Activated T-cell treated with anti-CD3 and anti-CD28 coated beads, Interleukin-2, amount 50 U/mL, for 48 hours (primary cell): ENCODE data around the gene NCAPG2.

ENCODE experiments used
- DNase-seq, 2 experiments: peaks; one replicate each; pipeline ENCODE4 v3.0.0-alpha.2; 2020

NCAPG2 gene

DNA sequence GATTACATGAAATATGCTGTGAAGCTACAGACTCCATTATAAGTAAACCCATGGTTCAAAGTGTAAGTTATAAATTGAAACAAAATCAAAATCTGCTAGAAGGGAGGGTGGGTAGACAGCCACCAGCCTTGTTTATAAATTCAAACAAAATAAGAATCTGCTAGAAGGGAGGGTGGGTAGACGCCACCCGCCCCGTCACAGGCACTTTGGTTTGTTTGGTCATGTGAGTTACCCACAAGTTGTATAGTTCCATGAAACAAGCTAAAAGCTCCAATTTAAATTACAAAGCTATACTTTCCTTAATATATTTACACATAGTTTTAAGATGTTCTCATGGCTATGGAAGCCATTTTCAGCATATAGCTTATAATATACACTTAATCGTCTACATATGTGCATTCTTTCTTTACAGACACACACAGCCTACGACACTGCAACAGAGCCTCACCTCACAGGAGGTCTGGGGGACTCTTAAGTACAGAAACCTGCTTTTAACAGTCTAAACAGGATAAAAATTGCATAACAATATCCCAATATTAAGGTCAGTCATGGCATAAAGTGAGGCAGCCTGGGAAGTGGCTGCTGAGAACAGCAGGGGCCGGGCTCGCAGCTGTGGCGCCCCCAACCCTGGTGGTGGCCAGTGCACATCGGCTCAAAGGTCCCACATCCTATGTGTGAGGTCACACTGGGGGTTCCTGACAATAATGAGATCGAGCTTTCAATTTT is 28.1 kb upstream of the NCAPG2 start:
- DNase-seq = no peak

GRCh38 chr7:158731761-158732160 is 27.2 kb upstream of the NCAPG2 start:
- DNase-seq = peak in 1 of 2 experiments; percentile 7

DNA sequence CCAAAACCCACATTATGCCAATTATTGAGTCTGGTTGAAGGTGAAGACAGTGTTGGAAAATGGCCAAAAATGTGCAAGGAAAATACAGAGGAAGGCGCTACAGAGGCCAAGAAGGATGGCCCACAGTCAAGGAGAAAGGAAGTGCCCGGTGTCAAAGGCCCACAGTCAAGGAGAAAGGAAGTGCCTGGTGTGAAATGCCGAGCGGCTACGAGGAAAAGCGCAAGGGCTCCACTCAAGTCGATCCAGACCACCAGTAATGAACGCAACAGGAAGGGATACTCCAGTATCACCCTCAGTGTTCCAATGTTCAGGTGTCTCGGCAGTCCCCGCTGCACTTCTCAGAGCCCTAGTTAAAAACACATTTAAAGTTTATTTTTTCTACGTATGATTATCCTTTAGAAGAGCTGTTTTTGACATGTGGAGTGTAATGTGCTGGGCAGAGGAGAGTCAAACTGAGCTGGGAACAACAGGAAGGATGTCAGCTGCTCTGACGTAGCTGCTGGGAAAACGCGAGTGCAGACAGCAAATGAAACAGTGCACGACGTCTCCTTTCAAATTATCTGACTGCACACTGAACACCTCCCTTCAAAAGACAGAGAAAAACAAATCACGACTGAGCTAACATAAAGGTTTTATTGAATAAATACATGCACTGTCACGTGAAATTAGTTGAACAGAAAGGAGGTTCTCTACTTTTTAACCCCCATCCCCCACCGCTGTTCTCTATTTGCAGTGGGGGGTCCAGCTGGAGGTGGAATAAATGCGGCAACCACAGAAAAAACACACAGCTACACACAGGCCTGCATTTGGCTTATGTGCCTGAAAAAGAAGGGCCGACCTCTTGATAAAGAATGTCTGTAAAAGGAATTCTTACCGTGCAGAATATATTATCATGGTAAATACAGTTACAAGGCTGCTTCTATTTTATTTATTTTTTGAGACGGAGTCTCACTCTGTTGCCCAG is 26.1 kb upstream of the NCAPG2 start:
- no peak for DNase-seq

DNA sequence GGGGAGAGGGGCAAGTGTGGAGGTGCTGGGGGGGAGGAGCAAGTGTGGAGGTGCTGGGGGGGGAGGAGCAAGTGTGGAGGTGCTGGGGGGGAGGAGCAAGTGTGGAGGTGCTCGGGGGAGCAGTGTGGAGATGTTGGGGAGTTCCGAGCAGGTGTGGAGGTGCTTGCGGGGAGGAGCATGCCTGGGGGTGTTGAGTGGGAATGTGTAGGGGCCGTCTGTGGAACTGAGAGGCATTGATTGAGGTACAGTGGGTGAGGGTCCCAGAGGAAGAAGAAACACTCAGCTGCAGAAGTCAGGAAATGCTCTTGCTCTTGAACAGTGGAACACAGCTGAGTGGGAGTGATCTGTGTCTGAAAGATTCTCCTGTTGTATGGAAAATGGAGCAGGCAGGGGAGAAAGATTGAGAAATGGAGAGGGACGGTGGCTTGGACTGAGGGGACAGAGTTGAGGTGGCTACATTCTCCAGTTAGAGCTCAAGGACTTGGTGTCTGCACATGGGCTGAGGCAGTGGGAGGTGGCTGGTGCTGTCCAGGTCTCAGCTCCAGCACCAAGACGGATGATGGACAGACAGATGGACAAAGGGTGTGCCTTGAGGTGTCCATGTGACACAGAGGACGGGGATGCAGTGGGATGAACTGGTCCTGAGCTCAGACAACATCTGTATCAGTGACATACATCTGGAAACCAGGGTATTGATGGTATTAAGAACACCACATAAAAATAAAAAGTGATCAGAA is 25.2 kb upstream of the NCAPG2 start:
- DNase-seq = no peak

DNA sequence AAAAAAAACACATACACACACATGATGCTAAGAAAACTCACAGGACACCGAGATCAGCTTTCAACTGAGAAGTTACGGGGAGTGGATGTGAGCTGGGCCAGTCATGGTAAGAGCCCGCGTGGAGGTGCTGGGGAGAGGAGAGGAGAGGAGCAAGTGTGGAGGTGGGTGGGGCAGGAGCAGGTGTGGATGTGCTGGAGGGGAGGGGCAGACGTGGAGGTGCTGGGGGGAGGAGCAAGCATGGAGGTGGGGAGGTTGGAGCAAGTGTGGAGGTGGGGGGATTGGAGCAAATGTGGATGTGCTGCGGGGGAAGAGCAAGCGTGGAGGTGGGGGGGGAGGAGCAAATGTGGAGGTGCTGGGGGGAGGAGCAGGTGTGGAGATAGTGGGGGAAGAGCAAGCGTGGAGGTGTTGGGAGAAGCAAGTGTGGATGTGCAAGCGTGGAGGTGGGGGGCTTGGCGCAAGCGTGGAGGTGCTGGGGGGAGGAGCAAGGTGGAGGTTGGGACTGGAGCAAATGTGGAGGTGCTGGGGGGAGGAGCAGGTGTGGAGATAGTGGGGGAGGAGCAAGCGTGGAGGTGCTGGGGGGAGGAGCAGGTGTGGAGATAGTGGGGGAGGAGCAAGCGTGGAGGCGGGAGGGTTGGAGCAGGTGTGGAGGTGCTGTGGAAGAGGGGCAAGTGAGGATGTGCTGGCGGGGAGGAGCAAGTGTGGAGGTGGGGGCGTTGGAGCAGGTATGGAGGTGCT is 24.5 kb upstream of the NCAPG2 start:
- no peak for DNase-seq

DNA sequence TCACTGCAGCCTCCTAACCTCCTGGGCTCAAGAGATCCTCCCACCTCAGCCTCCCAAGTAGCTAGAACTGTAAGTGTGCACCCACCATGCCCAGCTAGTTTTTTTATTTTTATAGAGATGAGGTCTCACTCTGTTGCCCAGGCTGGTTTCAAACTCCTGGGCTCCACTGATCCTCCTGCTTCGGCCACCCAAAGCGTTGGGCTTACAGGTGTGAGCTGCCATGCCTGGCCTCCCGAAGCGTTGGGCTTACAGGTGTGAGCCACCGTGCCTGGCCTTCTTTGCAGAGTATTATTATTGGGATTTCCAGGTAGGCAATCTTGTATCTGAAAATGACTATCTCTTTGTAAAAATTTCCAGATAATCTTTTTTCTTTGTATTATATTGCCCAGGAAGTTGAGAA is 23.1 kb upstream of the NCAPG2 start:
- DNase-seq = no peak

DNA sequence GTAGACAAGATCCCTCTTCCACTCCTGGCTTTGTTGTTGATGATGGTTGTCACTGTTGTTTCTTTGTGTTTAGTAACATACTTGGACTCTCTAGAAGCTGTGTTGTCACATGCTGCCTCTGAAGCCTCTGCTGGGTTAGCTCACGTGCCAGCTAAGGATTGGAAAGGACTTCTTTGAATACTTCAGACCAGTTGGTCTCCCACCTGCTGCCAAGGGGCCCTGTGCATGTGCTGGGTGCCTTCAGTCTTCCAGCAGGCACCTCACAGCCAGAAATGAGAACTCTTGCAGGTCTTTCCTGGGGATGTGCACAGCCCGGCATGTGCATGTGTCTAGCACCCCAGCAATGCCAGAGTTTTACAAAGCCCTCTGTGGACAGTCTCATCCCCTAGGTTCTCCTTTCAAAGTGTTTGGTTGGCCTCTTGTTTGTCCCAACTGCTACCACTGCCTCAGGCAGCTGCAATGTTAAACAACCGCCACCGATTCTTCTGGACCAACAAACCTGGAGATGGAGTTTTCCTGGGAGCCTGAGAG is 21.7 kb upstream of the NCAPG2 start:
- no peak for DNase-seq

DNA sequence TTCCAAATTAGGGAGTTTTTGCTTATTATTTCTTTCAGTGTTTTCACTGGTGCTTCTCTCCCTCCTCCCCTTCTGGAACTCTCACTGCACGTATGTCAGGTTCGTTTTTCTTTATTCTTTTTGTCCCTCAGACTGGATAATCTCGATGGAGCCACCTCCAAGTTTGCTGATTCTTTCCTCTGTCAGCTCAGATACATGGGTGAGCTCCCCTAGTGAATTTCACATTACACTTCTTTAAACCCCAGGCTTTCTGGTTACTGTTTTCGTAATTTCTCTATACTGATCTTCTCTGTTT is 20.8 kb upstream of the NCAPG2 start:
- no peak for DNase-seq

DNA sequence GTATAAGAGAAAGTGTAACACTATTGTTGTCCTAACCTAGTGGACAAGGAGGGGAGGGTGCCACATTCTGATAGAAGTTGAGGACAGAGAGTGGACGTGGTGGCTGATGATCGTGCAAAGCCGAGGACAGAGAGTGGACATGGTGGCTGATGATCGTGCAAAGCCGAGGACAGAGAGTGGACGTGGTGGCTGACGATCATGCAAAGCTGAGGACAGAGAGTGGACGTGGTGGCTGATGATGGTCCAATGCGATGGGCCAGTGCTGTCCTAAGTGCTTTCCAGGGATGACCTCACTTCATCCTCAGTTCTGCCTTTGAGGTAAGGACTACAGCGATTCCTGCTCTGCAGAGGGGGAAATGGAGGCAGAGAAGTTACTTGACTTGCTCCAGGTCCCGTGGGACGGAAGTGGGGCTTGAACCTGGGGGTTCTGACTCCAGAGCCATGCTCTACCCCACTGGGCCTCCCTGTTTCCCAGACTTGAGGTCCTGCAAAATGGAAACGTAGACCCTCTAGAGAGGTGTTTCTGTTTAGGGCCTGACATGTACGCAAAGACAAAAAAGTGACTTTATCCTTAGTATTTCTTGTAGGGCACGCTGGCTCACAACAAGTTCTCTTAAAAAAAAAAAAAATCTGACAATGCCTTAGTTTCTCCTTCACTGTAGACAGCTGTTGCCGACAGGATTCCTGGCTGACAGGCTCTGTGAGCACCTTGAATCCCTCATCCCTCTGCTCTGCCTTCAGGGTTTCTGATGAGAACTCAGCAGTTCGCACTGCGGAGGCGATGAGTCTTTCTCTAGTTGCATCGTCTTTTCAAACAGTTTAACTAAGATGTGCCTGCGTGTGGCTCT is 20.3 kb upstream of the NCAPG2 start:
- no peak for DNase-seq

- DNase-seq = no peak
Observed at GRCh38 chr7:158723714-158724385, 19.2 kb upstream of the NCAPG2 start.

GRCh38 chr7:158723266-158723665 is 18.7 kb upstream of the NCAPG2 start:
- DNase-seq = no peak

- no peak for DNase-seq
Observed at GRCh38 chr7:158722574-158723237, 18.1 kb upstream of the NCAPG2 start.

DNA sequence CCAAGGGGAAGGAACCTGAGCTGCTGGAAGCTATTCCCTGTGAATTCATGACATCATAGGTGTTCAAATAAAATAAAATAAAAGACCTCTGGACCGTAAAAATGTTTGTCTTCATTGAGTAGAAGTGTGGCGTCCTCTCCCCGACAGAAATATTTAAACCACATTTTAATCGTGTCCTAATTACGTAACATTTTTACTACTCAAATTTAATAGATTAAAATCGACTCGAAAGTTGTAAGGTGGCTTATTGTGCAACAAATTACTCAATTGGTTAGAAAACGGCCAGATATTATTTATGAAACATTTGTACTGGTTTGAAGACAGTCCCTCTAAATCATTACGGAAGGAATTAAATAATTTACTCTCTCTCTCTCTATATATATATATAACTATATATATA is 15.5 kb upstream of the NCAPG2 start:
- no peak for DNase-seq

- no peak for DNase-seq
Observed at GRCh38 chr7:158716802-158717201, 12.2 kb upstream of the NCAPG2 start.

- no peak for DNase-seq
Observed at GRCh38 chr7:158710651-158711102, 6.1 kb upstream of the NCAPG2 start.

- no peak for DNase-seq
Observed at GRCh38 chr7:158707610-158708009, 3.0 kb upstream of the NCAPG2 start.

DNA sequence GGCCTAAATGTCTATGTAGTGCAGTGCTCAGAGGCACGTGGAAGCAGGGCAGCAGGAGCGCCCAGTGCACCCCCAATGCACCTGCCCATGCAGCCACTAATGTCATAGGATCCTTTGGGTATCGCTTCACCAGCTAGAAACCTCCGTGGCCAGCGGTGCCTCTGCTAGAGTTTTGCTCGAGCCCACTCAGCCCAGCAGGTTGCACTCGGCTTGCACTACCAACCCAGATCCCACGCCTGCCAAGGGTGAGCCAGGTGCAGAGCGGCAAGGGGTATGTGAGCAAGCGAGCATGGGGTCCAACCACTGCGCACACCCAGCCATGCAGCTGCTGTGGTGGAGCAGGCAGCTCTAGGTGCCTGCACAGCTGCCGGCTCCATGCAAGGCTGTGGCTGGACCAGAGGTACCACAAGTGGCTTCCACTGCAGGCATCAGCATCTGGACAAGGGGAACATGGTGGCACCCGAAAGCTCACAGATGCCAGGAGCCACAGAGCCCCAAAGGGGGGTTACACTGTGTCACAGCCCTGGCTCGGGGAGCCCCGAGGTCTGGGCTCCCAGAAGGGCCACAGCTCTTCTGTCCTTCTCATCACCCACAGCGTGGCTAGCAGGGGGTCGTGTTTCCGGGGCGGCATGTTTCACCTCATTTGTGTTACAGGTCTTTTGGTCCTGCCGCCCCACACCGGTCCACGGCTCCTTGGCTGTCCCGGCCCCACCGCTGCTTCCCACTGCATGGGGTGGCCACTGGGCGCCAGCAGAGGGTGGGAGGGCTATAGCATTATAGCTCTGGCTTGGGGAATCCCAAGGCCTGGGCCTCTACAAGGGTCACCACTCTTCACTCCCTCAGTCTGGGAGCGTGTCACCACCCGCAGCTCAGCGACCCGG is 2.3 kb upstream of the NCAPG2 start:
- no peak for DNase-seq

DNA sequence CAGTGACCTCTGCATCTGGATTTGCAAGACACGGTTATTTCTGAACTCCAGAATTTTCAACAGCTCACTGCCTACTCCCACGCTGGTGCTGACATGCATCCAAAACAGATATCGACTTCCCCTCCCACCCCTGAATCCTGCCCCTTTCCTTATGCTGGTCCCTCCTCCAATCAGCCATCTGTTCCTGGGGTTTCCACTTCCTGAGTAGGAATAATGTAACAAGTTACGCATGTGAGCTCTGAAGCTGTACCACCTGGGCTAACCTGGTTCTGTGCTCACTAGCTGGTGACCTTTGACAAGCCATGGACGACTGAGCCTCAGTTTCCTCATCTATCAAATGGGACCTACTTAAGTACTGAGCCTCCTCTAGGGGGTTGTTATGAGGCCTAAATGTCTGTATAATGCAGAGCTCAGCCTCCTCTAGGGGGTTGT is 1.7 kb upstream of the NCAPG2 start:
- DNase-seq = no peak

- DNase-seq = no peak
Observed at GRCh38 chr7:158705234-158705850, 738 bp upstream of the NCAPG2 start.
